Heart left ventricle (tissue), 16 donors: ENCODE results near the gene MISP. TPM values are rescaled to one million over a fixed set of nuclear protein-coding genes. Genes with fewer than 3 reads are reported as not detected.
A peak's percentile ranks its signal among the peaks of the same experiment; 100 is the strongest.

Experiments
- ATAC-seq, 4 donors: fragments of 200-7000 bp; cut with Tn5 transposase; one replicate each; pipeline ENCODE4 v1.9.1; 2020 to 2022; ENCODE audit warnings: moderate library complexity in 4 of 4, mild to moderate bottlenecking in 3 of 4, moderate number of reproducible peaks in 1 of 4
- DNase-seq, 5 donors: peaks; one replicate each; pipeline ENCODE4 v3.0.0-alpha.2; 2020
- H3K27ac ChIP-seq, 12 donors: fragments of 200-600 bp; sonication (generic) in 4 of 12; one replicate each; pipeline versions ENCODE4 v1.5.0 to v1.8.0; 2016 to 2022; ENCODE audit warnings: mild to moderate bottlenecking in 2 of 12
- H3K27me3 ChIP-seq, 9 donors: fragments of 200-600 bp; sonication (generic) in 2 of 9; one replicate each; pipeline versions ENCODE4 v1.5.1 to v1.8.0; 2016 to 2022; ENCODE audit warnings: mild to moderate bottlenecking in 3 of 9
- H3K36me3 ChIP-seq, 9 donors: fragments of 200-600 bp; sonication (generic) in 2 of 9; one replicate each; pipeline versions ENCODE4 v1.5.0 to v1.8.0; 2018 to 2022; ENCODE audit warnings: mild to moderate bottlenecking in 2 of 9
- H3K4me1 ChIP-seq, 12 donors: fragments of 200-600 bp; sonication (generic) in 4 of 12; one replicate each; pipeline versions ENCODE4 v1.5.0 to v1.8.0; 2016 to 2022; ENCODE audit warnings: mild to moderate bottlenecking in 3 of 12
- H3K4me3 ChIP-seq, 12 donors: fragments of 200-600 bp; sonication (generic) in 4 of 12; one replicate each; pipeline versions ENCODE4 v1.5.0 to v1.8.0; 2017 to 2022; ENCODE audit warnings: mild to moderate bottlenecking in 9 of 12, moderate library complexity in 4 of 12
- H3K9me3 ChIP-seq, 12 donors: fragments of 200-600 bp; sonication (generic) in 4 of 12; one replicate each; pipeline versions ENCODE4 v1.5.0 to v1.8.0; 2016 to 2022; ENCODE audit warnings: mild to moderate bottlenecking in 1 of 12
- POLR2A ChIP-seq, 2 donors: fragments of 450-650 bp; IDR thresholded peaks; one replicate each; pipeline ENCODE4 v1.6.1; 2017; ENCODE audit warnings: antibody characterized with exemption in 2 of 2, mild to moderate bottlenecking in 2 of 2, moderate library complexity in 2 of 2
- WGBS, 4 donors: extraction: QIAGEN DNeasy Blood & Tissue Kit in 2 of 4; methylation state at CpG; one replicate each; pipeline versions ENCODE4 v1.1.5 to v1.1.7; 2013 to 2018; 5-methylcytosine and 5-hydroxymethylcytosine counted together
- intact Hi-C, 10 donors: fragments of 100-400 bp; cut with DNase I; formaldehyde crosslinking; loops; one replicate each; pipeline versions ENCODE4 v1.11.1 to v1.14.2; 2022
- polyA plus RNA-seq, 2 donors: library from polyadenylated mRNA; stranded (reverse); fragments of 200-250 nt; gene quantifications; one replicate each; pipeline ENCODE4 v1.2.3, GENCODE V29; 2013
- total RNA-seq, 9 donors: library from RNA; depleted of rRNA in 2 of 9; stranded (reverse); fragments of >200 nt in 2 of 9; fragmentation: NEBNext Ultra II Directional in 3 of 9; extraction: Animal tissue kit (Norgen Biotek cat#: 25700) in 3 of 9; gene quantifications; one replicate each; pipeline versions ENCODE4 v1.1.0 to v1.2.4, GENCODE V29; 2016 to 2023
- TF ChIP-seq, protein P1 (sequence below), 12 donors: fragments of 200-600 bp; sonication (generic) in 4 of 12; IDR thresholded peaks; one replicate each; pipeline versions ENCODE4 v1.5.0 to v1.8.0; 2018 to 2022; ENCODE audit warnings: antibody characterized with exemption in 12 of 12, mild to moderate bottlenecking in 5 of 12
- donor health status: ischemic (EF 13 %, LVEDD 7.1; RV severe dilation, severe dysfunction).
- donor health status: healthy with polysubstance abuse.
- donor health status: DM: no; HTN: yes; CAD: no.
- donor health status: DM: no; HTN: no; CAD: no.
- donor health status: ischemic (EF 25% LVEDD 6.9; RV normal size, moderate dysfunction).
- donor health status: ischemic (EF 25% LVEDD 5.7; RV mildly dilated, moderate dysfunction).
- donor health status: healthy.
- donor health status: DM: yes; HTN: yes; CAD: no.
- donor health status: ischemic (EF 35%, LVEDD 5.7; RV mildly dilated, moderate dysfunction).
- donor health status: nonischemic (EF 11% LVEDD 7.7; RV severe dilation, severe dysfunction).
- donor health status: DM: yes; HTN: yes; CAD: no.
- donor health status: PGD.
- donor health status: ischemic (EF 29% LVEDD 5.4; RV normal size, mild dysfunction).
- donor health status: nonischemic (EF 23%, LVEDD 6.1; RV moderate dilation, normal function).

MISP gene
- total and polyA plus RNA-seq, 11 donors = 0.06 to 1.1 TPM; not detected in 9

- DNase-seq (peak in 1 of 5 donors; percentile 19), ATAC-seq (no peak)
- H3K4me3 ChIP-seq = no peak overlapping the region
- 89 to 90% (median 89%) methylated on average over 46 to 93 of the region's 93 CpGs for WGBS, 4 donors
- no peaks in the 10 kb centered on the region for H3K9me3 ChIP-seq
- intact Hi-C loops = no loop called here
- H3K36me3 ChIP-seq = peaks cover 15 to 98% (median 75%) of the 10 kb centered on the region in 9 donors
- H3K4me1 ChIP-seq = peaks cover 15 to 48% (median 35%) of the 10 kb centered on the region in 12 donors
- H3K27ac ChIP-seq = no peak overlapping the region
- no peaks in the 10 kb centered on the region for H3K27me3 ChIP-seq
- TF ChIP-seq POLR2A (IDR thresholded peaks at IDR 0.05) = no peak
- TF ChIP-seq, protein P1, sequence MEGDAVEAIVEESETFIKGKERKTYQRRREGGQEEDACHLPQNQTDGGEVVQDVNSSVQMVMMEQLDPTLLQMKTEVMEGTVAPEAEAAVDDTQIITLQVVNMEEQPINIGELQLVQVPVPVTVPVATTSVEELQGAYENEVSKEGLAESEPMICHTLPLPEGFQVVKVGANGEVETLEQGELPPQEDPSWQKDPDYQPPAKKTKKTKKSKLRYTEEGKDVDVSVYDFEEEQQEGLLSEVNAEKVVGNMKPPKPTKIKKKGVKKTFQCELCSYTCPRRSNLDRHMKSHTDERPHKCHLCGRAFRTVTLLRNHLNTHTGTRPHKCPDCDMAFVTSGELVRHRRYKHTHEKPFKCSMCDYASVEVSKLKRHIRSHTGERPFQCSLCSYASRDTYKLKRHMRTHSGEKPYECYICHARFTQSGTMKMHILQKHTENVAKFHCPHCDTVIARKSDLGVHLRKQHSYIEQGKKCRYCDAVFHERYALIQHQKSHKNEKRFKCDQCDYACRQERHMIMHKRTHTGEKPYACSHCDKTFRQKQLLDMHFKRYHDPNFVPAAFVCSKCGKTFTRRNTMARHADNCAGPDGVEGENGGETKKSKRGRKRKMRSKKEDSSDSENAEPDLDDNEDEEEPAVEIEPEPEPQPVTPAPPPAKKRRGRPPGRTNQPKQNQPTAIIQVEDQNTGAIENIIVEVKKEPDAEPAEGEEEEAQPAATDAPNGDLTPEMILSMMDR (IDR thresholded peaks at IDR 0.05) = no peak
These were observed 55.0 kb downstream of the MISP start for GRCh38 chr19:805600-806550.

- H3K36me3 ChIP-seq = peaks cover 15 to 98% (median 85%) of the 10 kb centered on the region in 9 donors
These were observed 56.0 kb downstream of the MISP start for GRCh38 chr19:806815-807421.

GRCh38 chr19:807627-808422, 56.9 kb downstream of the MISP start:
- Histone ChIP-seq H3K36me3 (peaks cover 15 to 95% (median 91%) of the 10 kb centered on the region in 9 donors), H3K27ac (no peak overlapping the region), H3K27me3 (no peaks in the 10 kb centered on the region), H3K4me1 (peaks cover 2 to 29% (median 16%) of the 10 kb centered on the region in 12 donors), H3K4me3 (no peak overlapping the region), H3K9me3 (no peaks in the 10 kb centered on the region)
- WGBS, 4 donors = 90 to 91% (median 91%) methylated on average over 32 to 44 of the region's 44 CpGs
- intact Hi-C loops = no loop called here
- ATAC-seq = no peak
- TF ChIP-seq, protein P1 (IDR thresholded peaks at IDR 0.05) = no peak
- no peak for TF ChIP-seq POLR2A (IDR thresholded peaks at IDR 0.05)
- DNase-seq = peak in 1 of 5 donors; percentile 17

More at GRCh38 chr19:806815-807421, 56.0 kb downstream of the MISP start:
- ATAC-seq (no peak), DNase-seq (peak in 1 of 5 donors; percentile 17)
- intact Hi-C loops = no loop called here
- no peaks in the 10 kb centered on the region for H3K27me3 ChIP-seq
- H3K27ac ChIP-seq = no peak overlapping the region
- whole genome bisulfite sequencing, 4 donors = 84 to 89% (median 86%) methylated on average over 32 to 34 of the region's 34 CpGs
- H3K9me3 ChIP-seq = no peaks in the 10 kb centered on the region
- H3K4me1 ChIP-seq = peaks cover 8 to 38% (median 25%) of the 10 kb centered on the region in 12 donors
- TF ChIP-seq, protein P1 (IDR thresholded peaks at IDR 0.05) = no peak
- TF ChIP-seq POLR2A (IDR thresholded peaks at IDR 0.05) = no peak
- no peak overlapping the region for H3K4me3 ChIP-seq
